T-helper 1 cell treated with Interleukin-12 subunit alpha and Interleukin-12 subunit beta and Interleukin-4 antibody, amounts not matched to agents 30 ng/mL and 1 ng/mL, for 36 hours (primary cell): ENCODE data around the gene NTRK2. TPM values are rescaled to one million over a fixed set of nuclear protein-coding genes. Genes with fewer than 3 reads are reported as not detected.
"Not testable (repeated sequence)": the region's sequence is repeated elsewhere in the genome, so short reads cannot be mapped to it uniquely, and the experiment has no call there.

Experiments
- intact Hi-C: fragments of 100-400 bp; cut with micrococcal nuclease; formaldehyde crosslinking; loops from one replicate; pipeline ENCODE4 v1.15.1; 2024
- total RNA-seq: library from RNA; stranded (reverse); gene quantifications from 2 replicates; pipeline ENCODE4 v1.2.3, GENCODE V29; 2022

The NTRK2 gene
- total RNA-seq, 1 donor from 2014 or later: 1.5 TPM

- intact Hi-C loops: no loop called here
These were observed 205.1 kb downstream of the NTRK2 start for GRCh38 chr9:84874596-84874995.

GRCh38 chr9:84875193-84875592 is 205.7 kb downstream of the NTRK2 start:
- intact Hi-C loops: no loop called here

DNA sequence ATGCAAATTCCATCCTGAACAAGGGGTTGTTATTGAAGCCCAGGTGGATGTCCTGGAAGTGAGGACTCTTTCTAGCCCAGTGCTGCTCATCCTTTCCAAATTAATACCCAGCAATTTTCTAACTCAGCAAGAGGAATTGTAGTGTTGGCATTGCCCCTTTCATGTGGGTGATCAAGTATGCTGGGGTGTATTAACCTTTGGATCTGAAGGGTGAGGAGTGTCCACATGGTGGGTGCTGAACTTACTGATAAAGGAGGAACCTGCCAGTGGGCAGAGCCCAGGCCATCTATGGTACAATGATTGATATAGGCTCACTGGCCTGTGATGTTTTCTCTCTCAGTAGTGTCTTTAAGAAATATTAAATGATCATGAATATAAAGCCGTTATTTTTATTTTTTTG is 210.1 kb downstream of the NTRK2 start:
- intact Hi-C loops: no loop called here

DNA sequence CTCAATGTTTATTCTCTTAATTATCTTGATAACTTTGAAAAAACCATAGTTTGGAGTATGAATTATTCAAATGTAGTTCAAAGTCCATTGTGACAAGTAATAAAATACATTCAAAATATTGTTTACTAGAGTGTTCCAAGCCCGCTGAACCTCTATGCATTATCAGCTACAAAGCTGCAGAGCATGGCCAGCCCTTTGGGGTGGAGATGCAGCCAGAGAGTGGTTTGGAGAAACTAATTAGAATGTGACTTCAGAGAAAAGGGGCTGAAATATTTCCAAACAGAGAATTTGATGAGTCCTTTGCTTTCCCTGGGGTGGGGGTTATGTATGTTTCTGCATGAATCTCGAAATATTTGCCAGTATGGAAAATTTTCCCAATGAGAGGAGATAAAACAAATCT is 211.3 kb downstream of the NTRK2 start:
- intact Hi-C loops: no loop called here

DNA sequence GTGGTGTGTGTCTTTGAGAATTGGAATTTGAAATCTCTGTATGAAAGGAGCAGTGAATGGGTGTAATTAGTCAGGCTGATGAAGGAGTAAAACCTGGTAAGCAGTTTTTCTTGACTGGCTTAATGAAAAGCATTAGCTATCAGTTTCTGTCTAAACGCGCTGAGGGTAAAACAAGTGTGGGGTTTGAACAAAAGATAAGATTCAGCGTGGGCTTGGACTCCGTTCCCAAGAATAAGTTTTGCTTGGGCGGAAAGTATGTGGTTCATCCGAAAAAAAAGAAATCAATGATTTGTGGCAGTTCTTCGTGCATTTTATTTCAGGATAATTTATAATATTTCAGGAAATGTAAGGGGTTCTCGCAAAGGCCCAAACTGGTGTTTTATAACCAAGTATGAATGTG is 217.3 kb downstream of the NTRK2 start:
- intact Hi-C loops: no loop called here

DNA sequence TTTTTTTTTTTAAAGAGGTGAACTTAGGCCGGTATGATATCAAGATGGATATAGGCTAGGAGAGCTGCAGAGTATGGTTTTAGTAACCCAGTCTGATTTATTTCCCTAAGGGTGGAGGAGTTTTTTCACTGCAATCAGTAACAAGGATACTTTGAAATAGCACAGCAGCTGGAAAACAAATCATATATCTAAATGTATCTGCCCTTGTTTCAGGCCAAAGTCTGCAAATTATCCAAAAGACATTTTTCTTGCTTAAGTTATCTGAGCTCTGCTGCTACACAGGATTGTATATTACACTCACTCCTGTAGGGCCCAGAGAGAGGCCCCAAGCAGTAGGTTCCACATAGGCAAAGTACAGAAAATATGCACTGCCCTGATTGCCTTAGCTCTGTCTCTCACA is 222.4 kb downstream of the NTRK2 start:
- intact Hi-C loops: no loop called here

- intact Hi-C loops: no loop called here
These were observed 224.0 kb downstream of the NTRK2 start for GRCh38 chr9:84893419-84894128.

GRCh38 chr9:84894859-84895258 is 225.3 kb downstream of the NTRK2 start:
- intact Hi-C loops: no loop called here

GRCh38 chr9:84897362-84898094 is 228.0 kb downstream of the NTRK2 start:
- intact Hi-C loops: no loop called here

GRCh38 chr9:84898188-84898587 is 228.7 kb downstream of the NTRK2 start:
- intact Hi-C loops: no loop called here

DNA sequence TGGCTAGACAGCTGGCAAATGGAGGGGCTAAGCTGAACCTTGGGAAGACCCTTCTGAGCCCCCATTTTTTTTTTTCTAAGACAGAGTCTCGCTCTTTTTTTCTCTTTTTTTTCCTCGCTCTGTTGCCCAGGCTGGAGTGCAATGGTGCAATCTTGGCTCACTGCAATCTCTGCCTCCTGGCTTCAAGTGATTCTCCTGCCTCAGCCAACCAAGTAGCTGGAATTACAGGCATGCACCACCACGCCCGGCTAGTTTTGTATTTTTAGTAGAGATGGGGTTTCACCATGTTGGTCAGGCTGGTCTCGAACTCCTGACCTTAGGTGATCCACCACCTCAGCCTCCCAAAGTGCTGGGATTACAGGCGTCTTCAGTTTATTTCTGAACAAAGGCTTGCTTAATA is 229.1 kb downstream of the NTRK2 start:
- intact Hi-C loops: not testable (repeated sequence)

GRCh38 chr9:84899326-84899725 is 229.8 kb downstream of the NTRK2 start:
- intact Hi-C loops: no loop called here

- intact Hi-C loops: no loop called here
These were observed 230.9 kb downstream of the NTRK2 start for GRCh38 chr9:84900421-84900820.

- intact Hi-C loops: no loop called here
These were observed 234.4 kb downstream of the NTRK2 start for GRCh38 chr9:84903963-84904362.

GRCh38 chr9:84916769-84917168 is 247.2 kb downstream of the NTRK2 start:
- intact Hi-C loops: no loop called here

DNA sequence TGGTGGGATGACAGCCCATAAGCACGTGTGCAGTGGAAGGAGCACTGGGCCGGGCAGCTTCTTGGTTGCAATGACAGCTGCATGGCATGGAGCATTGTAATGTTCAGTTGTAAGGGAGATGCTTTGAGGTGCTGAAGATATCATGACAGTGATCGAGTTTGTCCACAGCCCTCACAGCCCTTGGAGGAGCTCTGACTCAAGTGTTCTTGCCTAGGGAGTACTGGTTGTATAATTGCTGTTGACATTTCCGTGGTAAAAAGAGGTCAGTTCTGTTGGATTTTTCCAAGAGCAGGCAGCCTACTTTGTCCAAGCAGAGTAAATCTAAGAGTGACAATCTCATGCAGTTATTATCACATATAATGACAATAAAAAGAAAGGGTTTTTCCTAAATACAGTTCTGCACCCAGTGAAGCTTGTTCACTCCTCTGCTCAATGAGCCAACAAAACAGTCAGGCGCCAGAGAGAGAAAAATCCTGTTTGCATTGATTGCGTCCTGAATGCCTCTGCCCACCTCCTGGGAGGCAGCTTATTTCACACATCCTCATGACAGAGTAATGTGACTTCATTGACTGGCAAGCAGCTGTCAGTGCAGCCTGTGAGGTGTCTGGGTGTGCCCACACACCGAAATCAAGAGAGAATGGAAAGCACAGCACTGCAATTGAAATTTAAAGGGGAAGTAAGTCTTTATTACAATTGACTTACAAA is 248.0 kb downstream of the NTRK2 start:
- intact Hi-C loops: no loop called here

DNA sequence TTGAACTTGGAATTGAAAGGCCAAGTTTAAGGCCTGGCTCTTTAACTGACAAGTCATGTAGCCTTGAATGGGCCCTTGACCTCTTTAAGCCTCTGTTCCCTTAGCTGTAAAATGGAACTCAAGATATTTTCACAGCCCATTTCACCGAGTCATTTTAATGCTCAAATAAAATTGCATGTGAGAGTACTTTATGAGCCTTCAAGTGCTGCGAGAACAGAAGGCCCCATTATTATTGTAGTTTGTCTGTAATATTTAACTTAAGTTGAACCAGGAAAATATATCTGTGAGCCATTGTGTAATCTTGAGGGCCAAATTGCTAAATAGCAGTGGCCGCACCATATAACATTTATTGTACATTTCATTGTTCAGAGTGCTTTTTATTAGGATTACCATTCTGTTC is 249.9 kb downstream of the NTRK2 start:
- intact Hi-C loops: no loop called here

GRCh38 chr9:84921175-84921574 is 251.6 kb downstream of the NTRK2 start:
- intact Hi-C loops: no loop called here

GRCh38 chr9:84922051-84922450 is 252.5 kb downstream of the NTRK2 start:
- intact Hi-C loops: no loop called here

GRCh38 chr9:84924266-84924665 is 254.7 kb downstream of the NTRK2 start:
- intact Hi-C loops: no loop called here

- intact Hi-C loops: no loop called here
These were observed 255.8 kb downstream of the NTRK2 start for GRCh38 chr9:84925225-84925872.

DNA sequence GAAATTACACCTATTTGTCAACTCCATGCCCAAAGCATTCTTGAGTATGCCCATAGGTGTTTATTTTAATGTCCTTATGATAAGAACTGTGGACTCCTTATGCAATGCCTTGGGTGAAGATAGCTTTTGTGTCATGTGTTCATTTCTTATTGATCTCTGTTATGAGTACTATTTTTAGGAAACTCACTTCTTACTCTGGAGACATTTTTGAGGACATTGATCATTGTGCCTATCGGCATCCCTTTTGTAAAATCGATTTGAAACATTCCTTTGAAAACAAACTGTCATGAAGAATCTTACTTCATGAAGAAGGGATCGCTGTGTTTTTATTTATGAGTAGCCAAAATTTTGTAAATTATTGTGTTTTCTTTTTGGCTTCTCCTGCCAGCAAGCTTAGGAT is 257.3 kb downstream of the NTRK2 start:
- intact Hi-C loops: no loop called here
